Vagina (tissue), 2 donors: ENCODE data around the gene ZNF423. TPM values are rescaled to one million over a fixed set of nuclear protein-coding genes. Genes with fewer than 3 reads are reported as not detected.

ENCODE experiments used
- DNase-seq, 2 donors: peaks; one replicate each; pipeline ENCODE4 v3.0.0-alpha.2; 2017; ENCODE audit errors: extremely low spot score in 2 of 2
- H3K27ac ChIP-seq: fragments of 200-600 bp; sonication (generic); one replicate; pipeline ENCODE4 v1.5.1; 2019
- H3K27me3 ChIP-seq: fragments of 200-600 bp; sonication (generic); one replicate; pipeline ENCODE4 v1.5.1; 2019
- H3K36me3 ChIP-seq, 2 donors: fragments of 200-600 bp; sonication (generic); one replicate each; pipeline ENCODE4 v1.5.1; 2017 to 2019
- H3K4me1 ChIP-seq: fragments of 200-600 bp; sonication (generic); one replicate; pipeline ENCODE4 v1.5.1; 2019
- H3K4me3 ChIP-seq, 2 donors: fragments of 200-600 bp; sonication (generic); 1 replicate in 1 of 2; 2 replicates in 1 of 2; pipeline ENCODE4 v1.5.1; 2016 to 2019
- H3K9me3 ChIP-seq: fragments of 200-600 bp; sonication (generic); one replicate; pipeline ENCODE4 v1.5.1; 2019
- CTCF ChIP-seq, 3 experiments: fragments of 450-650 bp in 2 of 3; fragments of 200-600 bp in 1 of 3; sonication (generic) in 1 of 3; IDR thresholded peaks; one replicate each; pipeline ENCODE4 v1.5.1; 2017 to 2019; ENCODE audit warnings: antibody characterized with exemption in 3 of 3, mild to moderate bottlenecking in 2 of 3, moderate library complexity in 2 of 3
- POLR2A ChIP-seq, 2 donors: fragments of 450-650 bp; IDR thresholded peaks; one replicate each; pipeline ENCODE4 v1.6.1; 2017; ENCODE audit warnings: antibody characterized with exemption in 2 of 2, mild to moderate bottlenecking in 2 of 2, moderate library complexity in 2 of 2
- POLR2AphosphoS5 ChIP-seq, 2 donors: sonication (generic); formaldehyde crosslinking; IDR thresholded peaks; one replicate each; pipeline ENCODE4 v1.9.0; 2017; ENCODE audit warnings: antibody characterized with exemption in 2 of 2, mild to moderate bottlenecking in 2 of 2, low read depth in 1 of 2; ENCODE audit not compliant: insufficient read depth in 1 of 2
- intact Hi-C: fragments of 100-400 bp; cut with DNase I; formaldehyde crosslinking; loops from one replicate; pipeline ENCODE4 v1.15.1; 2023
- total RNA-seq: library from RNA; depleted of rRNA; stranded (reverse); fragments of >200 nt; gene quantifications from one replicate; pipeline ENCODE4 v1.2.3, GENCODE V29; 2016

Gene ZNF423
- total RNA-seq, 1 donor from 2014 or later = 10.3 TPM

DNA sequence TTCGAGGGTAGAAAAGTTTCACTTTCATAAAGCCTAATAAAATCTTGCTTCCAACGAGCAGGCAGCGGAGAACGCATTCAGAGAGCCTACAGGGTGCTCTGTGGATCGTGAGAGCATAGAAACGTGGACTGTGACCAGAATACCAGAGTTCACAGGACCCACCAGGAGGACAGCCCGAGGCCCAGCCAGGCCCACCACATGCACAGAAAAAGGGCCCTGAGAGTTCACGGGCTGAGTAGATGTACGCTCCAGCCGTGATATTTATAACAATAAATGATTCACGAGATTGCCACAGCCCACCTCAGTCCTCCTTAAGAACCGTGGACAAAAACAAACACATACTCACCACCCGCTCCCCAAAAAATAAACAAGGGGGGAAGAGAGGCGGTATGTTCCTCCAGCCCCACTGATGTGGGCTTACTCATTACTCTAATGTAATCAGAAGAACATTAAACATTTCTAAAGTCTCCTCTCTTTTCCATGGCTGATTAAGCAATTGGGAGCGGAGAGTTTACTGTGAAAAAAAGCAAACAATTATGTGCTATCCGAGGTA is 275.1 kb downstream of the ZNF423 start:
- Histone ChIP-seq H3K4me3 (peak overlapping the region; percentile 6 to 12), H3K27me3 (no peaks in the 10 kb centered on the region), H3K27ac (peak overlapping the region; percentile 56), H3K4me1 (no peaks in the 10 kb centered on the region), H3K9me3 (no peaks in the 10 kb centered on the region), H3K36me3 (no peaks in the 10 kb centered on the region)
- no peak for DNase-seq
- no peak for TF ChIP-seq POLR2A (IDR thresholded peaks at IDR 0.05)
- no peak for TF ChIP-seq POLR2AphosphoS5 (IDR thresholded peaks at IDR 0.05; ENCODE audit: insufficient read depth in 1 of 2, low read depth in 1 of 2)
- no peak for TF ChIP-seq CTCF (IDR thresholded peaks at IDR 0.05)
- intact Hi-C loops = loop anchor here (10.0 kb wide), 1 partner anchor 86 kb away; no protein-coding TSS in a partner anchor

DNA sequence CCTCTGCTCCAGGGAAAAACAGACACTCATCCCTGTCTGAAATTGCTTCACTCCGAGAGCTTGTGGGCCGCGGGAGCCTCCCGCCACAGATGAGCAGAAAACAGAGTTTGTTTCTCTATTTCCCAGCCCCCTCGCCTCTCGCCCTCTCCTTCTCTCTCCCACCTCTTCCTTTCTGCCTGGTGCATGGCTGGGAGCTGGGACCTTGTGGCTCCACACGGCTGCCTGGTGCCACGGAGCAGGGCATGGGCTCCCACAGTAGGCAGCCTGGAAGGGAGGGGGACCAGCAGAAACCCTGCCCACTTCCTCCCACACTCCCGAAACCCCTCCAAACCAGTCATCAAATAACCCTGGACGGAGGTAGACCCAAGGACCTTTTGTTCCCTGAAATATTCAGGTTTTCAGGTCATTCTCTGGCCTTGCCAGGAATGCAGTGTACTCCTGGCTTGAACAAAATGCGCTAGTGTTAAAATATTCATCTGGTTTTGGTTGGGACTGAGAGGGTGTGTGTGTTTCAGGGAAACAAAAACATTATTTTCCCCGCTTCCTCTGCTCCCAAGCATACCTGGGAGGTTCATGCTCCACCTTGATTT is 277.4 kb downstream of the ZNF423 start:
- H3K27me3 ChIP-seq = no peaks in the 10 kb centered on the region
- intact Hi-C loops = no loop called here
- no peak overlapping the region for H3K27ac ChIP-seq
- H3K9me3 ChIP-seq = no peaks in the 10 kb centered on the region
- no peak for DNase-seq
- no peaks in the 10 kb centered on the region for H3K36me3 ChIP-seq
- no peak overlapping the region for H3K4me3 ChIP-seq
- TF ChIP-seq POLR2A (IDR thresholded peaks at IDR 0.05) (no peak), CTCF (IDR thresholded peaks at IDR 0.05) (no peak), POLR2AphosphoS5 (IDR thresholded peaks at IDR 0.05; ENCODE audit: insufficient read depth in 1 of 2, low read depth in 1 of 2) (no peak)
- H3K4me1 ChIP-seq = no peaks in the 10 kb centered on the region

- H3K27ac ChIP-seq = no peak overlapping the region
Observed at GRCh38 chr16:49578018-49578417, 277.9 kb downstream of the ZNF423 start.

DNA sequence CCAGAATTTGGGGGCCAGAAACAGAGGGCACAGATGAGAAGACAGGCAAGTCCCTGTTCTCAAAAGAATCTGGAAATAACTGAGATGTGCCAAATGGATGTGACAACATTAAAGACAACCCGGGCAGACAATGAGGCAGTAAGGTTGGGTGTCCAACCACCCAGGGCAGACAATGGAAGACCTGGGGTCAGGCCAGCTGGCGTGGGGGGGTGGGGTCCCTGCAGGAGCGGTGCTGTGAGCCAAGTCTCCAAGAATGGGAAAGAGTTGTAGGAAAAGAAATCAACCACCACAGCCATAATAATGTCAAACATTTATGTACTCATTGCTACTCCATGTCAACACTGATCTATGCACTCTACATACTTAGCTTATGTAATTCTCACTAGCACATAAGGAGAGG is 279.0 kb downstream of the ZNF423 start:
- Histone ChIP-seq H3K27me3 (no peaks in the 10 kb centered on the region), H3K27ac (no peak overlapping the region), H3K4me1 (no peaks in the 10 kb centered on the region), H3K36me3 (no peaks in the 10 kb centered on the region), H3K9me3 (no peaks in the 10 kb centered on the region), H3K4me3 (no peak overlapping the region)
- DNase-seq = no peak
- intact Hi-C loops = no loop called here
- no peak for TF ChIP-seq POLR2A (IDR thresholded peaks at IDR 0.05)
- no peak for TF ChIP-seq CTCF (IDR thresholded peaks at IDR 0.05)
- no peak for TF ChIP-seq POLR2AphosphoS5 (IDR thresholded peaks at IDR 0.05; ENCODE audit: insufficient read depth in 1 of 2, low read depth in 1 of 2)

More at GRCh38 chr16:49578018-49578417, 277.9 kb downstream of the ZNF423 start:
- no peaks in the 10 kb centered on the region for H3K9me3 ChIP-seq
- H3K27me3 ChIP-seq = no peaks in the 10 kb centered on the region
- no peaks in the 10 kb centered on the region for H3K36me3 ChIP-seq
- intact Hi-C loops = no loop called here
- no peak for TF ChIP-seq POLR2A (IDR thresholded peaks at IDR 0.05)
- TF ChIP-seq POLR2AphosphoS5 (IDR thresholded peaks at IDR 0.05; ENCODE audit: insufficient read depth in 1 of 2, low read depth in 1 of 2) = no peak
- no peak for TF ChIP-seq CTCF (IDR thresholded peaks at IDR 0.05)
- H3K4me1 ChIP-seq = no peaks in the 10 kb centered on the region
- no peak for DNase-seq
- no peak overlapping the region for H3K4me3 ChIP-seq

- no peak for DNase-seq
- no peak overlapping the region for H3K4me3 ChIP-seq
- H3K4me1 ChIP-seq = no peaks in the 10 kb centered on the region
- TF ChIP-seq POLR2AphosphoS5 (IDR thresholded peaks at IDR 0.05; ENCODE audit: insufficient read depth in 1 of 2, low read depth in 1 of 2) (no peak), POLR2A (IDR thresholded peaks at IDR 0.05) (no peak), CTCF (IDR thresholded peaks at IDR 0.05) (no peak)
- H3K27me3 ChIP-seq = no peaks in the 10 kb centered on the region
- H3K36me3 ChIP-seq = no peaks in the 10 kb centered on the region
- H3K27ac ChIP-seq = no peak overlapping the region
- no peaks in the 10 kb centered on the region for H3K9me3 ChIP-seq
- intact Hi-C loops = no loop called here
Observed at GRCh38 chr16:49576173-49576494, 279.8 kb downstream of the ZNF423 start.
